Measurements from ENCODE around the gene DENND2C.

Gene DENND2C

GRCh38 chr1:114685851-114686250 is 16.0 kb upstream of the DENND2C start:
- no peak for DNase-seq (ENCODE audit: low read depth in 2 of 2)

- no peak for DNase-seq (ENCODE audit: low read depth in 2 of 2)
Measured at GRCh38 chr1:114677691-114678090, 7.8 kb upstream of the DENND2C start.

- DNase-seq (ENCODE audit: low read depth in 2 of 2), result no peak
Measured at GRCh38 chr1:114676115-114676514, 6.3 kb upstream of the DENND2C start.

- DNase-seq (ENCODE audit: low read depth in 2 of 2), result no peak
Measured at GRCh38 chr1:114671939-114672275, 2.1 kb upstream of the DENND2C start.

- DNase-seq (ENCODE audit: low read depth in 2 of 2), result no peak
Measured at GRCh38 chr1:114671011-114671938, 1.4 kb upstream of the DENND2C start.

- peak; percentile 82 to 87 for DNase-seq (ENCODE audit: low read depth in 2 of 2)
Measured at GRCh38 chr1:114670083-114671010, 498 bp upstream of the DENND2C start.

GRCh38 chr1:114668784-114669561 is 876 bp downstream of the DENND2C start:
- DNase-seq (ENCODE audit: low read depth in 2 of 2), result no peak

- no peak for DNase-seq (ENCODE audit: low read depth in 2 of 2)
Measured at GRCh38 chr1:114668373-114668772, 1.5 kb downstream of the DENND2C start.

- no peak for DNase-seq (ENCODE audit: low read depth in 2 of 2)
Measured at GRCh38 chr1:114666954-114667353, 2.9 kb downstream of the DENND2C start.

- no peak for DNase-seq (ENCODE audit: low read depth in 2 of 2)
Measured at GRCh38 chr1:114660238-114660637, 9.6 kb downstream of the DENND2C start.

GRCh38 chr1:114651893-114652292 is 18.0 kb downstream of the DENND2C start:
- no peak for DNase-seq (ENCODE audit: low read depth in 2 of 2)

- DNase-seq (ENCODE audit: low read depth in 2 of 2), result no peak
Measured at GRCh38 chr1:114648503-114648902, 21.3 kb downstream of the DENND2C start.

- no peak for DNase-seq (ENCODE audit: low read depth in 2 of 2)
Measured at GRCh38 chr1:114641377-114641776, 28.5 kb downstream of the DENND2C start.

GRCh38 chr1:114638910-114639309 is 30.9 kb downstream of the DENND2C start:
- no peak for DNase-seq (ENCODE audit: low read depth in 2 of 2)

GRCh38 chr1:114632427-114632826 is 37.4 kb downstream of the DENND2C start:
- no peak for DNase-seq (ENCODE audit: low read depth in 2 of 2)

- DNase-seq (ENCODE audit: low read depth in 2 of 2), result no peak
Measured at GRCh38 chr1:114627107-114627506, 42.7 kb downstream of the DENND2C start.

- DNase-seq (ENCODE audit: low read depth in 2 of 2), result no peak
Measured at GRCh38 chr1:114623364-114623763, 46.5 kb downstream of the DENND2C start.

- DNase-seq (ENCODE audit: low read depth in 2 of 2), result no peak
Measured at GRCh38 chr1:114620419-114620818, 49.4 kb downstream of the DENND2C start.

- DNase-seq (ENCODE audit: low read depth in 2 of 2), result no peak
Measured at GRCh38 chr1:114618606-114619005, 51.2 kb downstream of the DENND2C start.

GRCh38 chr1:114610546-114611245 is 59.2 kb downstream of the DENND2C start:
- DNase-seq (ENCODE audit: low read depth in 2 of 2), result no peak

GRCh38 chr1:114609826-114610225 is 60.0 kb downstream of the DENND2C start:
- DNase-seq (ENCODE audit: low read depth in 2 of 2), result no peak

Data from stimulated activated CD8-positive, alpha-beta memory T cell treated with anti-CD3 and anti-CD28 coated beads, Interleukin-2, amount 100 ng/mL, for 48 hours (primary cell).